ENCODE results near the gene RBM23.

DNA sequence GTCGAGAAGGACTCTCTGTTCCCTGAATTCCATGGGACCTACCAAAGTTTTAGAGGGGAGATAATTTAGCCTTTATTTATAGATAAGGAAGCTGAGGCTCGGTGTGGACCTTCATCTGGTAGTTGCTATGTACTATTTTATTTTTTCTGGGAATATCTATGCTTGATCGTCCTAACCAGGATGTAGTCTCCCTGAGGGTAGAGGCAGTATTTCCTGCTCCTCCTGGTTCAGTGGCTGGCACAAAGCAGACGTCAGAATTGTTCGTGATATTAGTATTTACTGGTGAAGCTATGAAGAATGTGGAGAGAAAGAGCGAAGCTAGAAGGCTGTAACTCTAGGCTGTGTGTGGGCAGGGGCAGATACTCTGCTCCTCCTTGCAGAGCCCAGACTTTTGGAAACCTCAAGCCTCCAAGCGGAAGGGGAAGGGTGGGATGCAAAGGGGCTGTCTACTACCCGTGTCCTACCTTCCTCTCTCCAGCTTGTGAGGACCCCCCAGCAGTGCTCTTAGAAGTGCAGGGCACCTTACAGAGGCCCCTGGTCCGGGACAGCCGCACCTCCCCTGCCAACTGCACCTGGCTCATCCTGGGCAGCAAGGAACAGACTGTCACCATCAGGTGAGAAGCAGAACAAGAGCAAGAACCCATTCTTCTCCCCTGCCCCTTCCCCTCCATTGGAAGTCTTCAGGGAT is 46.0 kb downstream of the RBM23 start:
- TF ChIP-seq, protein P1, sequence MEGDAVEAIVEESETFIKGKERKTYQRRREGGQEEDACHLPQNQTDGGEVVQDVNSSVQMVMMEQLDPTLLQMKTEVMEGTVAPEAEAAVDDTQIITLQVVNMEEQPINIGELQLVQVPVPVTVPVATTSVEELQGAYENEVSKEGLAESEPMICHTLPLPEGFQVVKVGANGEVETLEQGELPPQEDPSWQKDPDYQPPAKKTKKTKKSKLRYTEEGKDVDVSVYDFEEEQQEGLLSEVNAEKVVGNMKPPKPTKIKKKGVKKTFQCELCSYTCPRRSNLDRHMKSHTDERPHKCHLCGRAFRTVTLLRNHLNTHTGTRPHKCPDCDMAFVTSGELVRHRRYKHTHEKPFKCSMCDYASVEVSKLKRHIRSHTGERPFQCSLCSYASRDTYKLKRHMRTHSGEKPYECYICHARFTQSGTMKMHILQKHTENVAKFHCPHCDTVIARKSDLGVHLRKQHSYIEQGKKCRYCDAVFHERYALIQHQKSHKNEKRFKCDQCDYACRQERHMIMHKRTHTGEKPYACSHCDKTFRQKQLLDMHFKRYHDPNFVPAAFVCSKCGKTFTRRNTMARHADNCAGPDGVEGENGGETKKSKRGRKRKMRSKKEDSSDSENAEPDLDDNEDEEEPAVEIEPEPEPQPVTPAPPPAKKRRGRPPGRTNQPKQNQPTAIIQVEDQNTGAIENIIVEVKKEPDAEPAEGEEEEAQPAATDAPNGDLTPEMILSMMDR (IDR thresholded peaks at IDR 0.05 in 2 of 3, conservative IDR thresholded peaks at IDR 0.05 in 1 of 3; ENCODE audit: control insufficient read depth in 2 of 3, extremely low read depth in 1 of 3, insufficient read depth in 1 of 3, low read depth in 3 of 3, low read length in 3 of 3), result no peak; a peak in 1 of 6 replicates
- no peak for TF ChIP-seq HDAC6 (IDR thresholded peaks at IDR 0.05; ENCODE audit: unreplicated experiment)
- no peak for TF ChIP-seq SREBF2 (IDR thresholded peaks at IDR 0.05; ENCODE audit: low read length)
- TF ChIP-seq, protein P2, sequence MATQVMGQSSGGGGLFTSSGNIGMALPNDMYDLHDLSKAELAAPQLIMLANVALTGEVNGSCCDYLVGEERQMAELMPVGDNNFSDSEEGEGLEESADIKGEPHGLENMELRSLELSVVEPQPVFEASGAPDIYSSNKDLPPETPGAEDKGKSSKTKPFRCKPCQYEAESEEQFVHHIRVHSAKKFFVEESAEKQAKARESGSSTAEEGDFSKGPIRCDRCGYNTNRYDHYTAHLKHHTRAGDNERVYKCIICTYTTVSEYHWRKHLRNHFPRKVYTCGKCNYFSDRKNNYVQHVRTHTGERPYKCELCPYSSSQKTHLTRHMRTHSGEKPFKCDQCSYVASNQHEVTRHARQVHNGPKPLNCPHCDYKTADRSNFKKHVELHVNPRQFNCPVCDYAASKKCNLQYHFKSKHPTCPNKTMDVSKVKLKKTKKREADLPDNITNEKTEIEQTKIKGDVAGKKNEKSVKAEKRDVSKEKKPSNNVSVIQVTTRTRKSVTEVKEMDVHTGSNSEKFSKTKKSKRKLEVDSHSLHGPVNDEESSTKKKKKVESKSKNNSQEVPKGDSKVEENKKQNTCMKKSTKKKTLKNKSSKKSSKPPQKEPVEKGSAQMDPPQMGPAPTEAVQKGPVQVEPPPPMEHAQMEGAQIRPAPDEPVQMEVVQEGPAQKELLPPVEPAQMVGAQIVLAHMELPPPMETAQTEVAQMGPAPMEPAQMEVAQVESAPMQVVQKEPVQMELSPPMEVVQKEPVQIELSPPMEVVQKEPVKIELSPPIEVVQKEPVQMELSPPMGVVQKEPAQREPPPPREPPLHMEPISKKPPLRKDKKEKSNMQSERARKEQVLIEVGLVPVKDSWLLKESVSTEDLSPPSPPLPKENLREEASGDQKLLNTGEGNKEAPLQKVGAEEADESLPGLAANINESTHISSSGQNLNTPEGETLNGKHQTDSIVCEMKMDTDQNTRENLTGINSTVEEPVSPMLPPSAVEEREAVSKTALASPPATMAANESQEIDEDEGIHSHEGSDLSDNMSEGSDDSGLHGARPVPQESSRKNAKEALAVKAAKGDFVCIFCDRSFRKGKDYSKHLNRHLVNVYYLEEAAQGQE (IDR thresholded peaks at IDR 0.05; ENCODE audit: low read depth, low read length), result no peak
- TF ChIP-seq EP300 (IDR thresholded peaks at IDR 0.05; ENCODE audit: borderline replicate concordance in 1 of 2, control insufficient read depth in 1 of 2, low read depth in 2 of 2, low read length in 2 of 2), result no peak

Data from GM12878 (cell line).